KMS-11 (cell line): ENCODE measurements around the gene ARHGEF37.

Experiments used
- H2AFZ ChIP-seq: fragments of 200-600 bp; sonication (generic); 2 replicates; pipeline ENCODE4 v1.6.1; 2016; ENCODE audit warnings: antibody characterized with exemption, mixed run types, low read depth
- H3K27ac ChIP-seq: fragments of 200-600 bp; sonication (generic); 2 replicates; pipeline ENCODE4 v1.6.1; 2016; ENCODE audit warnings: mild to moderate bottlenecking, mixed run types
- H3K27me3 ChIP-seq: fragments of 200-600 bp; sonication (generic); 2 replicates; pipeline ENCODE4 v1.6.1; 2017; ENCODE audit warnings: mild to moderate bottlenecking, low read depth, mixed run types, moderate library complexity; ENCODE audit not compliant: insufficient read depth
- H3K36me3 ChIP-seq: fragments of 200-600 bp; sonication (generic); 2 replicates; pipeline ENCODE4 v1.6.1; 2017; ENCODE audit warnings: mild to moderate bottlenecking, mixed run types; ENCODE audit not compliant: insufficient read depth
- H3K4me1 ChIP-seq: fragments of 200-600 bp; sonication (generic); 2 replicates; pipeline ENCODE4 v1.6.1; 2016; ENCODE audit warnings: mild to moderate bottlenecking, low read depth, mixed run types; ENCODE audit not compliant: poor library complexity, severe bottlenecking
- H3K4me2 ChIP-seq: fragments of 200-600 bp; sonication (generic); 2 replicates; pipeline ENCODE4 v1.7.0; 2016; ENCODE audit warnings: mild to moderate bottlenecking, mixed run types
- H3K4me3 ChIP-seq: fragments of 200-600 bp; sonication (generic); IDR thresholded peaks from 2 replicates; pipeline ENCODE4 v1.6.1; 2017; ENCODE audit warnings: low read depth, low read length, mixed read lengths; ENCODE audit not compliant: insufficient read depth
- H3K79me2 ChIP-seq: fragments of 200-600 bp; sonication (generic); 2 replicates; pipeline ENCODE4 v1.6.1; 2016; ENCODE audit warnings: low read depth, mixed run types; ENCODE audit not compliant: insufficient read depth
- H3K9ac ChIP-seq: fragments of 200-600 bp; sonication (generic); 2 replicates; pipeline ENCODE4 v1.6.1; 2016; ENCODE audit warnings: mild to moderate bottlenecking, mixed run types
- H4K20me1 ChIP-seq: fragments of 200-600 bp; sonication (generic); 2 replicates; pipeline ENCODE4 v1.6.1; 2016; ENCODE audit warnings: mild to moderate bottlenecking, mixed run types; ENCODE audit not compliant: insufficient read depth
- CTCF ChIP-seq: fragments of 200-600 bp; sonication (generic); conservative IDR thresholded peaks from 2 replicates; pipeline ENCODE4 v1.6.1; 2017; ENCODE audit warnings: low read depth, mild to moderate bottlenecking, antibody characterized with exemption, low read length, moderate library complexity, mixed read lengths

Gene ARHGEF37

GRCh38 chr5:149540089-149540488 lies 41.2 kb upstream of the ARHGEF37 start:
- H3K36me3 ChIP-seq, result no peaks in the 10 kb centered on the region
- peaks cover 88% of the 10 kb centered on the region for H3K79me2 ChIP-seq
- H3K27ac ChIP-seq, result no peak overlapping the region
- no peaks in the 10 kb centered on the region for H3K27me3 ChIP-seq
- H3K9ac ChIP-seq, result no peak overlapping the region
- TF ChIP-seq CTCF, result no peak
- H3K4me3 ChIP-seq, result no peak overlapping the region
- H2AFZ ChIP-seq, result no peak overlapping the region
- H3K4me2 ChIP-seq, result no peak overlapping the region
- H4K20me1 ChIP-seq, result peaks cover 12% of the 10 kb centered on the region; the same call in 1 of the 2 replicates
- peaks cover 18% of the 10 kb centered on the region for H3K4me1 ChIP-seq

- TF ChIP-seq CTCF, result no peak
- no peaks in the 10 kb centered on the region for H3K36me3 ChIP-seq
- no peak overlapping the region for H3K4me3 ChIP-seq
- no peak overlapping the region for H3K9ac ChIP-seq
- peaks cover 12% of the 10 kb centered on the region for H3K4me1 ChIP-seq
- no peak overlapping the region for H3K4me2 ChIP-seq
- no peaks in the 10 kb centered on the region for H3K27me3 ChIP-seq
- H4K20me1 ChIP-seq, result peaks cover 4% of the 10 kb centered on the region; the same call in 1 of the 2 replicates
- H3K79me2 ChIP-seq, result peaks cover 88% of the 10 kb centered on the region
- H2AFZ ChIP-seq, result no peak overlapping the region
- no peak overlapping the region for H3K27ac ChIP-seq
These were observed 39.4 kb upstream of the ARHGEF37 start for GRCh38 chr5:149541893-149542292.

- H3K4me1 ChIP-seq, result peaks cover 5% of the 10 kb centered on the region
- H3K36me3 ChIP-seq, result no peaks in the 10 kb centered on the region
- 0 out of 2 replicates have a peak, but pooled peaks cover under 1% of the 10 kb centered on the region for H4K20me1 ChIP-seq
- no peak overlapping the region for H3K27ac ChIP-seq
- no peak overlapping the region for H3K4me3 ChIP-seq
- peaks cover 91% of the 10 kb centered on the region for H3K79me2 ChIP-seq
- H3K4me2 ChIP-seq, result no peak overlapping the region
- H3K27me3 ChIP-seq, result no peaks in the 10 kb centered on the region
- H2AFZ ChIP-seq, result no peak overlapping the region
- no peak for TF ChIP-seq CTCF
- no peak overlapping the region for H3K9ac ChIP-seq
These were observed 37.8 kb upstream of the ARHGEF37 start for GRCh38 chr5:149543361-149544027.

GRCh38 chr5:149544028-149544420 lies 37.3 kb upstream of the ARHGEF37 start:
- TF ChIP-seq CTCF, result no peak
- Histone ChIP-seq H3K4me3 (no peak overlapping the region), H3K27ac (no peak overlapping the region), H3K79me2 (peaks cover 92% of the 10 kb centered on the region), H3K4me1 (peaks cover 11% of the 10 kb centered on the region), H3K4me2 (no peak overlapping the region), H3K36me3 (no peaks in the 10 kb centered on the region), H3K9ac (no peak overlapping the region), H2AFZ (no peak overlapping the region), H4K20me1 (no peaks in the 10 kb centered on the region), H3K27me3 (no peaks in the 10 kb centered on the region)
